KMS-11 (cell line): ENCODE data around the gene NT5M.

Experiments used
- H2AFZ ChIP-seq: fragments of 200-600 bp; sonication (generic); 2 replicates; pipeline ENCODE4 v1.6.1; 2016; ENCODE audit warnings: antibody characterized with exemption, mixed run types, low read depth
- H3K27ac ChIP-seq: fragments of 200-600 bp; sonication (generic); 2 replicates; pipeline ENCODE4 v1.6.1; 2016; ENCODE audit warnings: mild to moderate bottlenecking, mixed run types
- H3K27me3 ChIP-seq: fragments of 200-600 bp; sonication (generic); 2 replicates; pipeline ENCODE4 v1.6.1; 2017; ENCODE audit warnings: mild to moderate bottlenecking, low read depth, mixed run types, moderate library complexity; ENCODE audit not compliant: insufficient read depth
- H3K36me3 ChIP-seq: fragments of 200-600 bp; sonication (generic); 2 replicates; pipeline ENCODE4 v1.6.1; 2017; ENCODE audit warnings: mild to moderate bottlenecking, mixed run types; ENCODE audit not compliant: insufficient read depth
- H3K4me1 ChIP-seq: fragments of 200-600 bp; sonication (generic); 2 replicates; pipeline ENCODE4 v1.6.1; 2016; ENCODE audit warnings: mild to moderate bottlenecking, low read depth, mixed run types; ENCODE audit not compliant: poor library complexity, severe bottlenecking
- H3K4me2 ChIP-seq: fragments of 200-600 bp; sonication (generic); 2 replicates; pipeline ENCODE4 v1.7.0; 2016; ENCODE audit warnings: mild to moderate bottlenecking, mixed run types
- H3K4me3 ChIP-seq: fragments of 200-600 bp; sonication (generic); IDR thresholded peaks from 2 replicates; pipeline ENCODE4 v1.6.1; 2017; ENCODE audit warnings: low read depth, low read length, mixed read lengths; ENCODE audit not compliant: insufficient read depth
- H3K79me2 ChIP-seq: fragments of 200-600 bp; sonication (generic); 2 replicates; pipeline ENCODE4 v1.6.1; 2016; ENCODE audit warnings: low read depth, mixed run types; ENCODE audit not compliant: insufficient read depth
- H3K9ac ChIP-seq: fragments of 200-600 bp; sonication (generic); 2 replicates; pipeline ENCODE4 v1.6.1; 2016; ENCODE audit warnings: mild to moderate bottlenecking, mixed run types
- H4K20me1 ChIP-seq: fragments of 200-600 bp; sonication (generic); 2 replicates; pipeline ENCODE4 v1.6.1; 2016; ENCODE audit warnings: mild to moderate bottlenecking, mixed run types; ENCODE audit not compliant: insufficient read depth
- TF ChIP-seq, protein P1 (sequence below): fragments of 200-600 bp; sonication (generic); conservative IDR thresholded peaks from 2 replicates; pipeline ENCODE4 v1.6.1; 2017; ENCODE audit warnings: low read depth, mild to moderate bottlenecking, antibody characterized with exemption, low read length, moderate library complexity, mixed read lengths

Gene NT5M

DNA sequence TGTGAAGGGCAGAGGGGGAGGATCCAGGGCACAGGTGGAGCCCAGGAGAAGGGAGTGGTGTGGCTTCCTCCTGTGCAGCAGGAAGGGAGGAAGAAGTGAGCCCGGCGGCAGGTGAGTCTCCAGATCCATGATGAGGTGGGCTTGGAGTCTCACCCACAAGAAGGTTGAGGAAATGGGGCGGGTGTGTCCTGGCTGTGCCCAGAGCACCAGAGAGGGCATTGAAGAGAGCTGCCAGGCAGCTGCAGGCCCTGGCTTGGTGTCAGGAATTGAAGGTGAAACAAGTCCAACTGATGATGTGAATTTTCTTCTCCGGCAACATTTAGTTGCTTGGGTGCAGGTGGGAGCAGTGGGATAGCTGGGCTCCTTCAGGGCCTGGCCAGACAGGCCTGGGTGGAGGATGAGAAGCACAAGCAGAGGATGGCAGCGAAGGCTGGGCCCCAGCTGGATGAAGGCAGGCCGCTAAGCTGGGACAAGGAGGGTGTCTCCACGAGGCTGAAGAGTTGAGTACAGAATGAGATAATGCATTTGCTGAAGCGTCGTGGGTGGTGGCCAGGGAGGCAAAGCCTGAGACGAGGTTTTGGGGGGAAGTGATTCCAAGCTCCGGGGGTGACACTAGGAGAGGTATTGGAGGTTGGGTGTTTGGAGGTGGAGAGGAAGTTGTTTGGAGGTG is 18.3 kb downstream of the NT5M start:
- Histone ChIP-seq H3K4me1 (no peaks in the 10 kb centered on the region), H3K9ac (no peak overlapping the region), H3K4me3 (no peak overlapping the region), H3K27ac (no peak overlapping the region), H3K79me2 (no peaks in the 10 kb centered on the region), H3K27me3 (no peaks in the 10 kb centered on the region), H2AFZ (no peak overlapping the region), H3K4me2 (no peak overlapping the region), H4K20me1 (no peaks in the 10 kb centered on the region), H3K36me3 (no peaks in the 10 kb centered on the region)
- TF ChIP-seq, protein P1, sequence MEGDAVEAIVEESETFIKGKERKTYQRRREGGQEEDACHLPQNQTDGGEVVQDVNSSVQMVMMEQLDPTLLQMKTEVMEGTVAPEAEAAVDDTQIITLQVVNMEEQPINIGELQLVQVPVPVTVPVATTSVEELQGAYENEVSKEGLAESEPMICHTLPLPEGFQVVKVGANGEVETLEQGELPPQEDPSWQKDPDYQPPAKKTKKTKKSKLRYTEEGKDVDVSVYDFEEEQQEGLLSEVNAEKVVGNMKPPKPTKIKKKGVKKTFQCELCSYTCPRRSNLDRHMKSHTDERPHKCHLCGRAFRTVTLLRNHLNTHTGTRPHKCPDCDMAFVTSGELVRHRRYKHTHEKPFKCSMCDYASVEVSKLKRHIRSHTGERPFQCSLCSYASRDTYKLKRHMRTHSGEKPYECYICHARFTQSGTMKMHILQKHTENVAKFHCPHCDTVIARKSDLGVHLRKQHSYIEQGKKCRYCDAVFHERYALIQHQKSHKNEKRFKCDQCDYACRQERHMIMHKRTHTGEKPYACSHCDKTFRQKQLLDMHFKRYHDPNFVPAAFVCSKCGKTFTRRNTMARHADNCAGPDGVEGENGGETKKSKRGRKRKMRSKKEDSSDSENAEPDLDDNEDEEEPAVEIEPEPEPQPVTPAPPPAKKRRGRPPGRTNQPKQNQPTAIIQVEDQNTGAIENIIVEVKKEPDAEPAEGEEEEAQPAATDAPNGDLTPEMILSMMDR: no peak

DNA sequence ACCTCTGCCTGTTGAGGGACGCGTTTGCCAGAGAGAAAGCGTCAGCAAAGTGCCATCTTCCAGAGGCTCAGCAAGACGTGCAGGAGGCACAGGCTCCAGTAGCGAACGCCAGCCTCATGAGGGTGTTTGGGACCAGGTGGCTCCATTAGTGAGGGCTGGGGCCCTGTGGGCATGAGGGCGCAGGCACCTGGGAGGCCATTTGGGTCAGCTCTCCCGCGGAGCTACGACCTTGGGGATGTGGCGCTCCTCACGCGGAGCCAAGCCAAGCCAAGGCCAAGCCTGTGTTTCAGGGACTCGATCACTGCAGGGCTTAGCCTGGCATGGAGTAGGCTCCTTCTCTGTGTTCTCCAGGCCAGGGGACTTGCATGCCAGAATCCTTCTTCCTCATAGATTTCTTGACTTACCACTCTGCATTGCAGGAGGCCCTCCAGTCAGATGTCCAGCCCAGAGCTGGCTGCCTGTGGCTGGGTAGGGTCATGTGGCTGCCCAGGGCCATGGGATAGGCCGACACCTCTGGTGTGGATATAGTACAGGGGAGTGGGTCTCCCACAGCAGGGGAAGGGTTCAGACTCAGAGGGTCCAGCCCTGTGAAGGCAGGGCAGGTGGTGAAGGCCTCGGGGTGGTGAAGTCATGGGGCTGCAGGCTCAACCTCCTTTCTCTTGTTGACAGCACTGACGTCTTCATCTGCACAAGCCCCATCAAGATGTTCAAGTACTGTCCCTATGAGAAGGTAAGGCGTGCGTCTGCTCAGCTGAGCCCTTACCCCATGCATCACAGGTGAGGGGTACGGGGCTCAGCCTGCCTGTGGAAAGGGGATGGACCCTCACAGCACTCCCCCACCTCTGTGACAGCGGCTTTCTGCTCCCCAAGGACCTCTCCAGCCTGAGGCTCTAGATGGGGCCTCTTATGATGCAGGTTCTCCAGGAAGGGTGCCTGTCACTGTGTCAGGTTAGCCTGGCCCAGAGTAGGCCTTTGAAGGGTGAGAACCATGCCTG is 19.6 kb downstream of the NT5M start:
- Histone ChIP-seq H3K36me3 (no peaks in the 10 kb centered on the region), H3K9ac (no peak overlapping the region), H4K20me1 (no peaks in the 10 kb centered on the region), H3K4me3 (no peak overlapping the region), H3K27ac (no peak overlapping the region), H3K4me1 (no peaks in the 10 kb centered on the region), H3K27me3 (no peaks in the 10 kb centered on the region), H2AFZ (no peak overlapping the region), H3K79me2 (no peaks in the 10 kb centered on the region), H3K4me2 (no peak overlapping the region)
- TF ChIP-seq, protein P1: no peak

DNA sequence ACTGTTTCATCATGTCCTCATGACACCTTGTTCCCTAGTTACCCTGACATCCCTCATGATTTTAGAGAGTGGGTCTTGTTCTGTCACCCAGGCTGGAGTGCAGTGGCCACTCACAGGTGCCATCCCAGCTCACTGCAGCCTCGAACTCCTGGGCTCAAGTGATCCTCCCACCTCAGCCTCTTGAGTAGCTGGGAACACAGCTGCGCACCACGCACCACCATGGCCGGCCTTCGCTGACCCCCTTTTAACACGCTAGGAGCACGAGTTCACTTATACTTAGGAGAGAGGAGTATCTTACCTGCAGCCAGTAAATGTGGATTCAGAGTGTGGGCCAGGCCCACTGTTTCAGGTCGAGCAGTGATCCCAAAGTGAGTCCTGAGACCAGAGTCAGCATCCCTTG is 21.4 kb downstream of the NT5M start:
- H3K9ac ChIP-seq: no peak overlapping the region
- no peak overlapping the region for H2AFZ ChIP-seq
- H3K79me2 ChIP-seq: no peaks in the 10 kb centered on the region
- H3K36me3 ChIP-seq: no peaks in the 10 kb centered on the region
- H4K20me1 ChIP-seq: no peaks in the 10 kb centered on the region
- no peak overlapping the region for H3K4me3 ChIP-seq
- no peak overlapping the region for H3K4me2 ChIP-seq
- TF ChIP-seq, protein P1: no peak
- no peaks in the 10 kb centered on the region for H3K4me1 ChIP-seq
- H3K27ac ChIP-seq: no peak overlapping the region
- no peaks in the 10 kb centered on the region for H3K27me3 ChIP-seq

DNA sequence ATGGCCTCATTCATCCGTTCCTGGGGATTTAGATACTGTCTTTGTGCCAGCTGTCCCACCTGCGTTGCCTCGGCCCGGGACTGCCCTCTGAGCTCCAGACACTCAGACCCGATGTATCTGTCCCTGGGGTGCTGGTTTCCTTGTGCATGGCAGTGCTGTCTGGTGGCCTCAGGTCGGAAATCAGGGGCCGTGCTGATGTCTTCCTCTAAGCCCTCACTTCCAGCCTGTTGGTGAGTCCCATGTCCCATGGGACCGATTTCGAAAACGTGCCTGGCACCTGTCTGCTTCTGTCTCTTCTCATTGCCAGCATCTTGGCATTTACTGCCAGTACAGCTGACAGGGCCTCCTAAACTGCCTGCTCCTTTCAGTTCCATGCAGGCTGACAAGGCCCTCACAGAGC is 22.1 kb downstream of the NT5M start:
- Histone ChIP-seq H3K79me2 (no peaks in the 10 kb centered on the region), H3K9ac (no peak overlapping the region), H3K36me3 (no peaks in the 10 kb centered on the region), H2AFZ (no peak overlapping the region), H3K4me2 (no peak overlapping the region), H4K20me1 (no peaks in the 10 kb centered on the region), H3K4me3 (no peak overlapping the region), H3K27ac (no peak overlapping the region), H3K4me1 (no peaks in the 10 kb centered on the region), H3K27me3 (no peaks in the 10 kb centered on the region)
- TF ChIP-seq, protein P1: no peak
